Measurements from ENCODE around the gene NRXN3. TPM values are rescaled to one million over a fixed set of nuclear protein-coding genes. Genes with fewer than 3 reads are reported as not detected.

The NRXN3 gene
- total RNA-seq, 4 donors from 2014 or later: 0.56 to 1.6 (median 1.1) TPM

DNA sequence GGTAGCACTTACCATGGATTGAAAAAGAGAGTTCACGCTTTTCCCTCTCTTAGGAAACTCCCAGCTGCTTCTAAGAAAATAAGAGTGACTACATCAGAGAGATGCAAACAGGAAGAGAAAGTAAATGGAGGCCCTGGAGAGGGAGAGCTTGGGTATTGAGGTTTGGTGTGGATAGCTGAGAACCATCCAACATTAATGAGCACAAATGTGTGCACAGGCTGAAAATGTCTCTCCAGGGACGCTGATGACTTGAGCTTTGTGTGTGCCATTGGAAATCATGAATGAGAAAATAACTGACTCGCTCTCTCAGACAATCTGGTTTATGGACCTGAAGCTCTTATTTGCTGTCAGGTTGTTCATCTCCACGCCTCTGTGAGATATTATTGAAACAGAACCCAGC is 318.8 kb downstream of the NRXN3 start:
- H3K4me1 ChIP-seq: no peaks in the 10 kb centered on the region

DNA sequence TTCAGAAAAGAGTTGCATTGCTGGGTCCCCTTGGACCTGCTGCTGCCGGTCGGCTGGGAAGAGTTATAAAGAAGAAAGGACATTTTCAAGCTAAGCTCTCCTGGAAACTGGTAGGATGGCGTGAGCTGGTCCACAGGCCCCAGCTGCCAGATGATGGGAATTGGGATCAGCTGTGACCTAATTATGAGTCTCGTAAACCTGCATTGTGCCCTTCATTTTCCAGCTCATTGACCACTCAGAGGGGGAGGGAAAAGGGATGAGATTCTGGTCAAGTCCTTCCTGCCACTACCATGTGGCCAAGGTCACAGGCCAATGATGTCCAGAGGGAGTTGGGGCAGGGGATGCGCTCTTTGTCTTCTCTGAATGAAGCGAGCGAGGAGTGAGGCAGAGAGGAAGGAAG is 320.9 kb downstream of the NRXN3 start:
- 77 to 78% methylated on average over 7 of the region's 7 CpGs for WGBS, 2 donors
- H3K4me3 ChIP-seq (replicated peaks in 1 of 3): no peak overlapping the region
- no peak for TF ChIP-seq POLR2A (IDR thresholded peaks at IDR 0.05)
- TF ChIP-seq, protein P1, sequence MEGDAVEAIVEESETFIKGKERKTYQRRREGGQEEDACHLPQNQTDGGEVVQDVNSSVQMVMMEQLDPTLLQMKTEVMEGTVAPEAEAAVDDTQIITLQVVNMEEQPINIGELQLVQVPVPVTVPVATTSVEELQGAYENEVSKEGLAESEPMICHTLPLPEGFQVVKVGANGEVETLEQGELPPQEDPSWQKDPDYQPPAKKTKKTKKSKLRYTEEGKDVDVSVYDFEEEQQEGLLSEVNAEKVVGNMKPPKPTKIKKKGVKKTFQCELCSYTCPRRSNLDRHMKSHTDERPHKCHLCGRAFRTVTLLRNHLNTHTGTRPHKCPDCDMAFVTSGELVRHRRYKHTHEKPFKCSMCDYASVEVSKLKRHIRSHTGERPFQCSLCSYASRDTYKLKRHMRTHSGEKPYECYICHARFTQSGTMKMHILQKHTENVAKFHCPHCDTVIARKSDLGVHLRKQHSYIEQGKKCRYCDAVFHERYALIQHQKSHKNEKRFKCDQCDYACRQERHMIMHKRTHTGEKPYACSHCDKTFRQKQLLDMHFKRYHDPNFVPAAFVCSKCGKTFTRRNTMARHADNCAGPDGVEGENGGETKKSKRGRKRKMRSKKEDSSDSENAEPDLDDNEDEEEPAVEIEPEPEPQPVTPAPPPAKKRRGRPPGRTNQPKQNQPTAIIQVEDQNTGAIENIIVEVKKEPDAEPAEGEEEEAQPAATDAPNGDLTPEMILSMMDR (IDR thresholded peaks at IDR 0.05): no peak
- no peak overlapping the region for H3K27ac ChIP-seq
- H3K9me3 ChIP-seq: no peaks in the 10 kb centered on the region
- DNase-seq: no peak
- no peaks in the 10 kb centered on the region for H3K4me1 ChIP-seq
- intact Hi-C loops (cut with DNase I): no loop called here
- no peaks in the 10 kb centered on the region for H3K36me3 ChIP-seq
- no peaks in the 10 kb centered on the region for H3K27me3 ChIP-seq

More for the DNA sequence above, 318.8 kb downstream of the NRXN3 start:
- no peak for DNase-seq
- H3K27me3 ChIP-seq: no peaks in the 10 kb centered on the region
- no peak overlapping the region for H3K4me3 ChIP-seq (replicated peaks in 1 of 3)
- 83 to 84% methylated on average over 4 of the region's 4 CpGs for WGBS, 2 donors
- no peaks in the 10 kb centered on the region for H3K9me3 ChIP-seq
- intact Hi-C loops (cut with DNase I): no loop called here
- TF ChIP-seq, protein P1 (IDR thresholded peaks at IDR 0.05): no peak
- TF ChIP-seq POLR2A (IDR thresholded peaks at IDR 0.05): no peak
- no peak overlapping the region for H3K27ac ChIP-seq
- no peaks in the 10 kb centered on the region for H3K36me3 ChIP-seq

DNA sequence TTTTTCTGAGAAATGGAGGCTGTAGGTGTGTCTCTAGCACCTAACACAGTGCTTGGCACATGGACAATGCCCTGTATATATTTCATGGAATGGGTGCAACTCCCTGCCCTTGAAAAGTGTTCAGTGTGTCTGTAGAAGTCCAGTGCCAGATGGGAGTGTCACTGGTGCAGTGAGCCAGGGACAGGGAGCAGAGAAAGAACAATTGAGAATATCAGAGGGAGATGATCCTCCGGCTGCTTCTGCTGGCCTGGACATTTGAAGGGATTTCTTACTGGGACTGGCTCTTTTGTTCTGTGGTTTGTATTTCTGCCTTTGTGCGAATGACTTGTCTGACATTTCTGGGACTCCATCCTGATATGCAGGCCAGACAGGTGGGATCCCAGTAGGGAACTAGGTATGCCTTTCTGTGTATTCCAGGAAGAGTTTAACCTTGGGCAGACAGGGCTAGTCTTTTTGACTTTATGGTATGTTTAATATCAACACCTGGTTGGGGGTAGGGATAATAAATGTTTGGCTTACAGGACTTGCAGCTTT is 328.0 kb downstream of the NRXN3 start:
- TF ChIP-seq, protein P1 (IDR thresholded peaks at IDR 0.05): no peak
- TF ChIP-seq POLR2A (IDR thresholded peaks at IDR 0.05): no peak
- no peaks in the 10 kb centered on the region for H3K36me3 ChIP-seq
- no peaks in the 10 kb centered on the region for H3K9me3 ChIP-seq
- no peaks in the 10 kb centered on the region for H3K27me3 ChIP-seq
- no peak overlapping the region for H3K27ac ChIP-seq
- 88 to 91% methylated on average over 2 of the region's 2 CpGs for WGBS, 2 donors
- no peak for DNase-seq
- H3K4me3 ChIP-seq (replicated peaks in 1 of 3): no peak overlapping the region
- no peaks in the 10 kb centered on the region for H3K4me1 ChIP-seq
- intact Hi-C loops (cut with DNase I): no loop called here

DNA sequence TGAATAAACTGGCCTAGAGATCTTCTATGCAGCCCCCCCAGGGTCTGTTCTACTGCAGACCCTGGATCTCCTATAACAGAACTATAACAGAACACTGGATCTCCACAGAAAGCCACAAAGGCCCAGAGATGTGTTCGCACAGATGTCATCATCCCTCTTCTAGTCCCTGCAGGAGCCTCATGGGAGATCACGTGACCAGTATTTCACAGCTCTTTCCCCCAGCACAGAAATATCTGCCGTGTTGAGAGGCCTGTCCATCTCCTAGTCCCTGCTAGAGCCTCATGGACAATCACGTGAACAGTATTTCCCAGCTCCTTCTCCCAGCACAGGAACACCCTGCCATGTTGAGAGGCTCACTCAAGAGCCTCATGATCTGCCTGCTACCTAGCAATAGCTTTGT is 331.7 kb downstream of the NRXN3 start:
- Histone ChIP-seq H3K9me3 (no peaks in the 10 kb centered on the region), H3K36me3 (no peaks in the 10 kb centered on the region), H3K4me1 (no peaks in the 10 kb centered on the region), H3K27me3 (no peaks in the 10 kb centered on the region), H3K27ac (no peak overlapping the region), H3K4me3 (replicated peaks in 1 of 3) (no peak overlapping the region)
- no peak for TF ChIP-seq POLR2A (IDR thresholded peaks at IDR 0.05)
- TF ChIP-seq, protein P1 (IDR thresholded peaks at IDR 0.05): no peak
- intact Hi-C loops (cut with DNase I): no loop called here
- no peak for DNase-seq
- WGBS, 2 donors: 74 to 76% methylated on average over 4 of the region's 4 CpGs

DNA sequence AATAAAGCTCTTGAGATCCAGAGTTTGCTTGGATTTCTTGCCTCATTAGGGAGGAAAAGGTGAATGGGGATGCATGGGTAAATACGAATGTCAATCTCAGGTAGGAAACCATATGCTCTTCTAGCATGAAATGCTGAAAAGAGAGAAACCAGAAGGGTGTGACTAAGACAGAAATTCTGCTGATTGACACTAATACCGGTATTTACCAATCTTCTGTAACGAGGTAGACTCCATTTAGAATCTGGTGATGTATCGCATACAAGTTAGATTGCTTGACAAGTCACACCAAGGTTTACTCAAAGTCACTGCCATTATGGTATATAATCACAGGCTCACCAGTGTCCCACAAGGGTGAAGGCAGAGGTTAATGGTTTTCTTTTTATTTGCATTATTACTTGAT is 337.9 kb downstream of the NRXN3 start:
- Histone ChIP-seq H3K9me3 (no peaks in the 10 kb centered on the region), H3K4me3 (replicated peaks in 1 of 3) (no peak overlapping the region), H3K36me3 (no peaks in the 10 kb centered on the region), H3K4me1 (peaks cover 0 to 5% of the 10 kb centered on the region in 2 donors), H3K27me3 (no peaks in the 10 kb centered on the region), H3K27ac (no peak overlapping the region)
- DNase-seq: no peak
- TF ChIP-seq, protein P1 (IDR thresholded peaks at IDR 0.05): no peak
- no peak for TF ChIP-seq POLR2A (IDR thresholded peaks at IDR 0.05)
- WGBS, 2 donors: 73 to 92% methylated on average over 4 of the region's 4 CpGs
- intact Hi-C loops (cut with DNase I): no loop called here
